Activated T-cell treated with anti-CD3 and anti-CD28 coated beads for 1 hour (primary cell): ENCODE measurements around the gene HSD3B7.

Experiments
- DNase-seq: peaks from one replicate; pipeline ENCODE4 v3.0.0-alpha.2; 2020; ENCODE audit warnings: low read depth

The HSD3B7 gene

DNA sequence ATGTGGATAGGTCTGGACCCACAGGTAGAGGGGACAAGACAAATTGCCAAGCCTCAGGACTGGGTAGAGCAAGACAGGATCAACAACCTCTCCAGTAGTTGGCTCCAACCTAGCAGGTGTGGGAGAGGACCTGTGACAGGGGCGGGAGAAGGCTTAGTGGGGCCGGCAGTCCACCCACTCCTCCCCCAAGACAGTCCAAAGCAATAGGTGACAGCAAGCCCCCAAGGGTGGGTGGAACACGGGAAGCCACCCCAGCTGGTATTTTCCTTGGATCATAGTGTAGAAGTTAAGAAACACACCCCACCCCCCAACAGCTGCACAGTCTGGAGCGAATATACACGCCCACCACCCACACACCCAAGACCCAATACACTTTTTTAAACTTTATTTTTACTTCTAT, 44.3 kb downstream of the HSD3B7 start:
- no peak for DNase-seq

DNA sequence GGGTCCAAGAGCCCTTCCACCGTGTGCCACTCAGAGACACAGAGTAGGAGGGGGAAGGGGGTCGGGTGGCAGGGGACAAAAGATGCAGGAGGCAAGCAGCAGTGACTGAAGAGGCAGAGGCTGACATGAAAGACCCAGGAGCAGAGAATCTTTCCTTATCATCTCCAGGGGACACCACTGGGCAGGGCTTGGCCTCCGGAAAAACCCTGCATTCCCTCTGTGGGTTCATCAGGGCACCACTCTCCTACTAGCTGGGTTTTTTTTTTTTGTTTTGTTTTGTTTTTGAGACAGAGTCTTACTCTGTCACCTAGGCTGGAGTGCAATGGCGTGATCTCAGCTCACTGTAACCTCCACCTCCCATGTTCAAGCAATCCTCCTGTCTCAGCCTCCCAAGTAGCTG, 46.3 kb downstream of the HSD3B7 start:
- DNase-seq: no peak

DNA sequence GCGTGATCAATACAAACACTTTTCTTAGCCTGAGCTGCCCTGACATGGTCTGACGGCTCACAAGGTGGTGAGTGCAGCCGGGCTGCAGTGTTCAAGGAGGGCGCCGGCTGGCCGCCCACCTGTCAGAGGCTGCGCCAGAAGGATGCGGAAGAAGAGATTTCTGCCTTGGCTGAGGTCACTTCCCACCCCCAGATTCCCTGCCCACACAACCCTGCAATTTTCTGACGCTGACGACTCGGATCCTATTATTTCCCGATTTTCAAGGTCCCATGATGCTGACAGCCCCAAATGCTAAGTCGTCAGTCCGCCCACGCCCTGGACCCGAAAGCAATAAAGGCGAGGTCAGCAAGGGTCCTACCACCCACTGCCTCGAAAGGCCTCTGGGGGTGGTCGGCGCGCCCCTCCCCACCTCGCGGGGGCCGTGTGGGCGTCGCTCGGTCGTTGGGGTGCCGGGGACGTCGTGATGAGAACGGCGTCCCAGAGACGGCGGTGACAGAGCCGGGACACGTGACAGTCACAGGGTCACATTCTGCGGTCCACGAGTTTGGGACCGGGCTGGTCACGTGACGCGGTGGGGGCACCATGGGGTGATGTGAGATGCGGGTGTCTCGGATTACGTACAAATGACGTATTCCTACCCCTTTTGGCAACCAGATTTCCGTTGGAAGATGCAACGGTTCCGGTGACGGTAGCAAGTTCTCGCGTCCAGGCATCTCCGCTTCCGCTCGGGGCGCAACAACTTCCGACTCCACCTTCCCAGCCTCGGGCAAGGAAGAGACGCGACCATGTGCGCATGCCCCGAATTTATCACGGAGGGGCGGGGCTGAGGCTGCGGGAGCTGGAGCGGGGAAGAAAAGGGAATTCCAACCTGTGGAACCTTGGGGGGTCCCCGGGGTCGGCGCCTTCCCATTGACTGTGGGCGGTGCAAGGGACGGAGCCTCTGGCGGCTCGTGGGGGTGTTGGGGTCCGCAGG, 48.0 kb downstream of the HSD3B7 start, which contains the start of gene STX4:
Gene STX4, plus strand, starts transcription at position 823 of the 973 bp plus-strand sequence. CDS start 248 bp downstream, outside the sequence.
- DNase-seq: peak; percentile 97

DNA sequence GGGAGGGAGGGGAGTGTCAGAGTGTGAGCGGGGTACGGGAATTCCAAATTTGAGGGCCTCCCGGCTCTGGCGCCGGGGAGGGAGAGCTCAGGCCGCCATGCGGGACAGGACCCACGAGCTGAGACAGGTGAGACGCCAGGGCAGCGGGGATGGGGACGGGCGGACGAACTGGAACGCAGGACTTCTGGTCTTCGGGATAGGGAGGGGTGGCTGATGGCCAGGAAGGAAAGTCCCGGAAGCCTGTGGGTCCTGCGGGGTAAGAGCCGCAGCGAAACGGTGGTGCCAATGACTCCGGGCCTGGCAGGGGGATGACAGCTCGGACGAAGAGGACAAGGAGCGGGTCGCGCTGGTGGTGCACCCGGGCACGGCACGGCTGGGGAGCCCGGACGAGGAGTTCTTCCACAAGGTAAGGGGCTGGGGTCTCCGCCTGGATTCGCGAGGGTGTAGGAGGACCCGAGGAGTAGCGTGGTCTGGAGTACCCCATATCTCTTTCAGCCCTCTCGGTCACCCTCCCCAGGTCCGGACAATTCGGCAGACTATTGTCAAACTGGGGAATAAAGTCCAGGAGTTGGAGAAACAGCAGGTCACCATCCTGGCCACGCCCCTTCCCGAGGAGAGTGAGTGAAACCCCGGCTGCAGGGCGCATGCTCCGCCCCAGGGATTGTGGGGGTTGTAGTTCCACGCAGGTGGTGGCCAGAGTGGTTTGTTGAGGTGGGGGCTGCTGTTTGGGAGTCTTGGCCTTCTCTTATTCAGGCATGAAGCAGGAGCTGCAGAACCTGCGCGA, 48.9 kb downstream of the HSD3B7 start:
- DNase-seq: peak; percentile 82

DNA sequence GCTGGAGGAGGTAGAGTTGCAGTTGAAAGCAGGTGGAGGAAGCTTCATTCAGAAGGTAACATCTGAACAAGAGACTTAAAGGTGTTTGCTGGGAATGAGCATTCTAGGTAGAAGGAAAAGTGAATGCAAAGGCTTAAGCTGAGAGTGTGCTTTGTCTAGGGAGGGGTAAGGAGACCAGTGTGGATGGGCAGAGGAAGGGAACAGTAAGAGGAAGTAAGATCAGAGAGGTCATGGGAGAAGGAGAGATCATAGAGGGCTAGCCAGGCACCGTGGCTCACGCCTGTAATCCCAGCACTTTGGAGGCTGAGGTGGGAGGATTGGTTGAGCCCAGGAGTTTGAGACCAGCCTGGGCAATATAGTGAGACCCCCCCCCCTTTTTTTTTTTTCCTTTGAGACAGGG, 51.7 kb downstream of the HSD3B7 start:
- DNase-seq: no peak
